Fibroblast of the aortic adventitia (primary cell): Measurements from ENCODE around the gene CLSTN1. TPM values are rescaled to one million over a fixed set of nuclear protein-coding genes. Genes with fewer than 3 reads are reported as not detected.

ENCODE experiments used
- DNase-seq: peaks from one replicate; pipeline ENCODE4 v3.0.0-alpha.2; 2010; ENCODE audit warnings: low read depth
- H3K4me3 ChIP-seq: 2 replicates; pipeline ENCODE4 v1.5.1; 2011; ENCODE audit warnings: low read depth, mild to moderate bottlenecking, control low read depth, low read length, moderate library complexity
- CTCF ChIP-seq: IDR thresholded peaks from 2 replicates; pipeline ENCODE4 v1.5.1; 2011; ENCODE audit warnings: mild to moderate bottlenecking, low read length, control low read depth, inconsistent platforms; ENCODE audit not compliant: insufficient read depth
- total RNA-seq: library from RNA; depleted of rRNA; stranded (reverse); fragments of >200 nt; gene quantifications from 2 replicates; pipeline ENCODE4 v1.2.3, GENCODE V29; 2012; ENCODE audit warnings: low replicate concordance

The CLSTN1 gene
- total RNA-seq, 1 donor, result 61.5 TPM

- no peak for TF ChIP-seq CTCF
- no peak overlapping the region for H3K4me3 ChIP-seq
- no peak for DNase-seq
These were observed 90.5 kb downstream of the CLSTN1 start for GRCh38 chr1:9733160-9733789.

- no peak for TF ChIP-seq CTCF
- DNase-seq, result no peak
- no peak overlapping the region for H3K4me3 ChIP-seq
These were observed 91.4 kb downstream of the CLSTN1 start for GRCh38 chr1:9732123-9732971.

- DNase-seq, result no peak
- TF ChIP-seq CTCF, result no peak
- H3K4me3 ChIP-seq, result no peak overlapping the region
These were observed 92.2 kb downstream of the CLSTN1 start for GRCh38 chr1:9731561-9731960.

GRCh38 chr1:9731051-9731537 is 92.7 kb downstream of the CLSTN1 start:
- no peak overlapping the region for H3K4me3 ChIP-seq
- DNase-seq, result no peak
- TF ChIP-seq CTCF, result no peak

- DNase-seq, result no peak
- H3K4me3 ChIP-seq, result no peak overlapping the region
- TF ChIP-seq CTCF, result no peak
These were observed 93.5 kb downstream of the CLSTN1 start for GRCh38 chr1:9730096-9730901.

GRCh38 chr1:9729523-9729922 is 94.2 kb downstream of the CLSTN1 start:
- H3K4me3 ChIP-seq, result no peak overlapping the region
- TF ChIP-seq CTCF, result no peak
- no peak for DNase-seq
